Small intestine (tissue), 7 donors: ENCODE results near the gene MPP1. TPM values are rescaled to one million over a fixed set of nuclear protein-coding genes. Genes with fewer than 3 reads are reported as not detected.
A peak's percentile ranks its signal among the peaks of the same experiment; 100 is the strongest.
"Not testable (repeated sequence)": the region's sequence is repeated elsewhere in the genome, so short reads cannot be mapped to it uniquely, and the experiment has no call there.

Source experiments
- DNase-seq, 2 donors: peaks; one replicate each; pipeline versions ENCODE4 v3.0.0 to v3.0.0-alpha.2; 2013
- FAIRE-seq: peaks from 2 replicates; lab custom pipeline; 2012; peaks lifted over from hg19 to GRCh38; lab: Jason Lieb, UNC
- H3K27ac ChIP-seq, 3 donors: one replicate each; pipeline ENCODE4 v1.5.1; 2013; ENCODE audit warnings: low read length in 2 of 3, mild to moderate bottlenecking in 2 of 3, control low read depth in 1 of 3, inconsistent platforms in 1 of 3, low read depth in 1 of 3, moderate library complexity in 1 of 3
- H3K27me3 ChIP-seq, 3 donors: one replicate each; pipeline ENCODE4 v1.6.1; 2013; ENCODE audit warnings: low read length in 3 of 3, inconsistent platforms in 1 of 3; ENCODE audit not compliant: control insufficient read depth in 3 of 3, insufficient read depth in 3 of 3
- H3K36me3 ChIP-seq, 3 donors: one replicate each; pipeline ENCODE4 v1.6.1; 2013; ENCODE audit warnings: low read length in 3 of 3, inconsistent platforms in 1 of 3, low read depth in 1 of 3, mild to moderate bottlenecking in 1 of 3, moderate library complexity in 1 of 3; ENCODE audit not compliant: control insufficient read depth in 3 of 3, insufficient read depth in 2 of 3
- H3K4me1 ChIP-seq, 3 donors: one replicate each; pipeline ENCODE4 v1.6.1; 2013; ENCODE audit warnings: low read length in 2 of 3, inconsistent platforms in 1 of 3, low read depth in 1 of 3, mild to moderate bottlenecking in 1 of 3, moderate library complexity in 1 of 3; ENCODE audit not compliant: control insufficient read depth in 3 of 3, insufficient read depth in 2 of 3
- H3K4me3 ChIP-seq, 3 donors: one replicate each; pipeline ENCODE4 v1.5.1; 2013; ENCODE audit warnings: low read length in 3 of 3, control low read depth in 1 of 3, inconsistent platforms in 1 of 3, low read depth in 1 of 3, mild to moderate bottlenecking in 1 of 3, moderate library complexity in 1 of 3
- H3K9me3 ChIP-seq, 2 donors: one replicate each; pipeline ENCODE4 v1.6.1; 2013; ENCODE audit warnings: low read depth in 1 of 2, low read length in 1 of 2; ENCODE audit not compliant: control insufficient read depth in 2 of 2, insufficient read depth in 1 of 2
- WGBS, 3 donors: extraction: QIAGEN DNeasy Blood & Tissue Kit; methylation state at CpG; one replicate each; pipeline ENCODE4 v1.1.7; 2013; 5-methylcytosine and 5-hydroxymethylcytosine counted together
- polyA plus RNA-seq, 4 donors: library from polyadenylated mRNA; stranded (reverse) in 3 of 4; unstranded in 1 of 4; fragments of 200-250 nt in 3 of 4; fragments of 120-200 nt in 1 of 4; gene quantifications; one replicate each; pipeline versions ENCODE4 v1.2.1 to v1.2.3, GENCODE V29; 2013
- donor health status: healthy with polysubstance abuse.
- donor health status: control.
- donor health status: control.
- donor health status: Bipolar disorder and iron deficiency.
- donor health status: healthy.

The MPP1 gene
- polyA plus RNA-seq, 4 donors: 35.9 to 199 (median 87.7) TPM

- H3K4me3 ChIP-seq: no peak overlapping the region
- H3K9me3 ChIP-seq: no peaks in the 10 kb centered on the region
- no peak for FAIRE-seq
- no peak for DNase-seq
- H3K27me3 ChIP-seq: no peaks in the 10 kb centered on the region
- H3K27ac ChIP-seq: no peak overlapping the region
- H3K36me3 ChIP-seq: no peaks in the 10 kb centered on the region
- H3K4me1 ChIP-seq: peaks cover 0 to 8% (median 0%) of the 10 kb centered on the region in 3 donors
These were observed 23.8 kb upstream of the MPP1 start for GRCh38 chrX:154829134-154829533.

DNA sequence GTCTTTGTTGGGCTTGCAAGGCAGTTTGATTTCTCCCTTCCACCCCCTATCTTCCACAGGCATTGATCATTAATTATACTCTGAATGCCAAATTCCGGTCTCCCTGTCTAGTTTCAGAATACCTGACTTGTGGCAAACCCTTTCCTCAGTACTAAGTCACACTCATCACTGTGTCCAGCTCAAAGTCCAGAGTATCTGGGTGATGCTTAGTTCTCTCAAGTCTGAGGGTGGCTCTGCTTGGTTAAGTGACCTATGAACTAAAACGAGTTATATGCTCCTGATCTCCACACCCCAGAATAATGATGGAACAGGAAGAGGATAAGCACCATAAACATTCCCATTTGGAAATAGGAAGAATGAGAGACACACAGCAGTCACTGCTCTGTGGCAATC lies 22.7 kb upstream of the MPP1 start:
- H3K4me1 ChIP-seq: peaks cover 0 to 8% (median 0%) of the 10 kb centered on the region in 3 donors
- H3K27me3 ChIP-seq: no peaks in the 10 kb centered on the region
- peak overlapping the region; percentile 88 to 93 (median 93) for H3K27ac ChIP-seq
- FAIRE-seq (no peak), DNase-seq (peak; percentile 47 to 91)
- no peak overlapping the region for H3K4me3 ChIP-seq
- H3K36me3 ChIP-seq: no peaks in the 10 kb centered on the region
- no peaks in the 10 kb centered on the region for H3K9me3 ChIP-seq
- WGBS, 3 donors: 24 to 53% (median 29%) methylated on average over 2 of the region's 2 CpGs

DNA sequence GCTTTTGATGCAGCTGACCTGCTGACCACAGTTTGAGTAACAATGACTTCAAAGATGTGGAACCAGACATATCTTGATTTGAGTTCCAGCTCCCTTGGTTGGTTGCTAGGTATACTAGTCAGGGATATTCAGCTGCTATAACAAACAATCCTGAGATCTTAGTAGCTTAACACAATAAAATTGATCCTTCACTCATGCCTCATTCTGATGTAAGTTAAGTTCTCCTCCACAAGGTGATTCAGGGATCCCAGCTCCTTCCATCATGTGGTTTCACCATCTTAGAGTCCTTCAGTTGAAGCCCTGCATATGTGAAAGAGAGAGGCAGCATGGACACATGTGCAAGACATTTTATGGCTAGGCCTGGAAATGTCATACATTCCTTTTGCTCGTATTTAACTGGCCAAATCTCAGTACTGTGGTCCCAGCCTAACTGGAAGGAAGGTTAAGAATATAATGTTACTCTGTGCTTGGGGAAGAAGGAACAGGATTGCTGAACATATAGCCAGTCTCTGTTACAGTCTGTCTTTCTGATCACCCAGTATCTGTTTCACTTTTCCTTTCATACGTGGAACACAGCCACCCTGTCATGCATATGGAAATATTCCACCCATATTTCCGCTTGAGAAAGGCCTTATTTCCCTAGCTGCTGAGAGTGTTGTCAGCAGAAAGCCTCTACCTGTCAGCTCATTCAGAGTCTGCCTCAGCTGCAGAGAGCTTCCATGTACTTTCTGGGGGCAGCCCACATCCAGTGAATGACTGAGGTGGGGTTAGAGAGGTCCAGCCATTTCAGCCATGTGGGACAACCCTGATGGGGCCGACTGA lies 22.1 kb upstream of the MPP1 start:
- H3K9me3 ChIP-seq: no peaks in the 10 kb centered on the region
- H3K27me3 ChIP-seq: no peaks in the 10 kb centered on the region
- DNase-seq: peak; percentile 27 to 71
- peak overlapping the region; percentile 88 to 93 (median 93) for H3K27ac ChIP-seq
- FAIRE-seq: no peak
- H3K4me3 ChIP-seq: no peak overlapping the region
- peaks cover 0 to 8% (median 0%) of the 10 kb centered on the region in 3 donors for H3K4me1 ChIP-seq
- no peaks in the 10 kb centered on the region for H3K36me3 ChIP-seq
- WGBS, 3 donors: 11 to 30% (median 29%) methylated on average over 4 of the region's 4 CpGs

GRCh38 chrX:154825586-154825985 lies 20.3 kb upstream of the MPP1 start:
- not testable (repeated sequence) for H3K4me1 ChIP-seq, H3K36me3 ChIP-seq, DNase-seq, FAIRE-seq, H3K27me3 ChIP-seq, H3K27ac ChIP-seq, H3K9me3 ChIP-seq, H3K4me3 ChIP-seq
- no CpG with 5 or more reads among the region's 3 CpGs for WGBS, 3 donors

- Histone ChIP-seq H3K4me3 (no peak overlapping the region), H3K9me3 (no peaks in the 10 kb centered on the region), H3K36me3 (no peaks in the 10 kb centered on the region), H3K27me3 (no peaks in the 10 kb centered on the region), H3K4me1 (peaks cover 0 to 8% (median 0%) of the 10 kb centered on the region in 3 donors), H3K27ac (no peak overlapping the region)
- WGBS, 3 donors: 86 to 100% (median 88%) methylated on average over 1 of the region's 1 CpG
- FAIRE-seq (no peak), DNase-seq (no peak)
These were observed 19.4 kb upstream of the MPP1 start for GRCh38 chrX:154824638-154825037.

GRCh38 chrX:154822029-154822428 lies 16.7 kb upstream of the MPP1 start:
- FAIRE-seq (no peak), DNase-seq (no peak)
- Histone ChIP-seq H3K9me3 (no peaks in the 10 kb centered on the region), H3K4me3 (no peak overlapping the region), H3K27me3 (no peaks in the 10 kb centered on the region), H3K4me1 (no peaks in the 10 kb centered on the region), H3K27ac (no peak overlapping the region), H3K36me3 (no peaks in the 10 kb centered on the region)
- 73 to 84% (median 73%) methylated on average over 3 of the region's 3 CpGs for WGBS, 3 donors

GRCh38 chrX:154821523-154821922 lies 16.2 kb upstream of the MPP1 start:
- H3K4me3 ChIP-seq: no peak overlapping the region
- no peaks in the 10 kb centered on the region for H3K9me3 ChIP-seq
- DNase-seq (no peak), FAIRE-seq (no peak)
- H3K27ac ChIP-seq: no peak overlapping the region
- H3K36me3 ChIP-seq: no peaks in the 10 kb centered on the region
- no peaks in the 10 kb centered on the region for H3K27me3 ChIP-seq
- no peaks in the 10 kb centered on the region for H3K4me1 ChIP-seq

GRCh38 chrX:154819771-154820341 lies 14.6 kb upstream of the MPP1 start:
- DNase-seq: no peak

More at GRCh38 chrX:154819771-154820341, 14.6 kb upstream of the MPP1 start:
- WGBS, 3 donors: 79 to 95% (median 88%) methylated on average over 7 of the region's 7 CpGs
- no peak for FAIRE-seq
- Histone ChIP-seq H3K9me3 (no peaks in the 10 kb centered on the region), H3K4me3 (no peak overlapping the region), H3K27ac (no peak overlapping the region), H3K27me3 (no peaks in the 10 kb centered on the region), H3K4me1 (peaks cover 0 to 5% (median 0%) of the 10 kb centered on the region in 3 donors), H3K36me3 (no peaks in the 10 kb centered on the region)
